AG20443 (cell line): Measurements from ENCODE around the gene KCP.
A peak's percentile ranks its signal among the peaks of the same experiment; 100 is the strongest.

Source experiments
- DNase-seq: peaks from one replicate; pipeline ENCODE4 v3.0.0; 2012; ENCODE audit warnings: low spot score, mixed read lengths

The KCP gene

DNA sequence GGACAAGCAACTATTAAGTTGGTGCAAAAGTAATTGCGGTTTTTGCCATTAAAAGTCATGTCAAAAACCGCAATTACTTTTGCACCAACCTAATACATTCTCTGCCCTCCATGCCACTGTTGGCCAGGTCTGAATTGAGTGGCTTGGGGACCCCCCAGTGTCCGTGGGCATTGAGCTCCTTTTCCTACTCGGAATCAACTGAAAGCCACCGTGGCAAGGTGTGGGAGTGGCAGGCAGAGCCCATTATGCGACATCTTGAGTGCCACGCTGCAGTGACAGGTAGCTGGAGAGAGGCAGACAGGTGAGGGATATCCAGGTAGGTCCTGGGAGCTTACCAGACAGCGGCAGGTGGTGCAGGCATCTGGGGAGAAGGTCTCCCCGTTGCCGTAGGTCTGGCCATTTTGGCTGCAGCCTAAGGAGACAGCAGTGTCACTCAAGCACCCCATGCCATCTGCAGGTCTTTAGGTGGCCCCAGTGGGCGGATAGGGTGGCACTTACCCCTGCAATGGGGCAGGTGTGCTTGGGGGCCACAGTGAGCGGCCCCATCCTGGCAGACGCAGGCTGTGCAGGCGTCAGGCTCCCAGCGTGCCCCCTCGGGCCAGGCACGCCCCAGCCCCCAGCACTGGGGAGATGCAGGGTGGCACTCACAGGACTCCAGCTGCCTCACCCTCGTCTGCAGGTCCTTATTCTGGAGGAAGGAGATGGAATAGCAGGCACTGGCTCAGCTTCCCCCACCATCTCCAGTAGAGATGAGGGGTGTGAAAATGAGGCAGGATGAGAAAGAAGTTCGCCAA is 3.5 kb downstream of the KCP start:
- no peak for DNase-seq

DNA sequence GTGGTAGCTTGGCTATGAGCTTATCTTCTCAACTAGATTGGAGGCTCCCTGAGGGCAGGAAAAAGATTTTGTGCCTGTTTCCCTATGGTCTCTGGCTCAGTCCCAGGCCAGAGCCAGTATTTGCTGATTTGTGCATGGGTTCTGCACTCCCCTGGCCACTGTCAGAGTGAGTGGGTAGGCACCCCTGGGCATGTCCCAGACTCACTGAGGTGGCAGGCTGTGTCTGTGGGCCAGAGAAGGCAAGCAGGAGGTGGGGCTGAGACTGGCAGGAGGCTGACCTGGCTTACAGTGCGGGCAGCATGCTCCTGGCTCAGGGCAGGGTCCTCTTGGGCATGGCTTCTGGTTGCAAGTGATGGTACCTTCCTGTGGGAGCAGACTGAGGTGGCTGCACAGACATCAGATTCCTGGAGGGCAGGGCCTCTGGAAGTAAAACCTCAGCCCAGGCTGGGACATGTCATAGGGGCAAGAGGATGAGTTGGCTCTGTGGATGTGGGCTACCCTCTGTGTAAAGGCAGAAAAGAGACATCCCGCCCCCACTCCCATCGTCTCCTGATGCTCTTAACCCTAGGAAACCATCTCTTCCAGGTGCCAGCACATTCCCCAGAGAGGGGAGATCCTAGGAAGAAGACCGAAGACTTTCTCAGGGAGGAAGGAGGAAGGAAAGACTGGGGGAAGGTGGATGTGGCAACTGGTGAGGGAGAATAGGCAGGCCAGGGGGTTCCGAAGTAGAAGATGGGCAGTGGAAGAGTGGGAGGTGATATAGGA is 4.3 kb downstream of the KCP start:
- DNase-seq: no peak

DNA sequence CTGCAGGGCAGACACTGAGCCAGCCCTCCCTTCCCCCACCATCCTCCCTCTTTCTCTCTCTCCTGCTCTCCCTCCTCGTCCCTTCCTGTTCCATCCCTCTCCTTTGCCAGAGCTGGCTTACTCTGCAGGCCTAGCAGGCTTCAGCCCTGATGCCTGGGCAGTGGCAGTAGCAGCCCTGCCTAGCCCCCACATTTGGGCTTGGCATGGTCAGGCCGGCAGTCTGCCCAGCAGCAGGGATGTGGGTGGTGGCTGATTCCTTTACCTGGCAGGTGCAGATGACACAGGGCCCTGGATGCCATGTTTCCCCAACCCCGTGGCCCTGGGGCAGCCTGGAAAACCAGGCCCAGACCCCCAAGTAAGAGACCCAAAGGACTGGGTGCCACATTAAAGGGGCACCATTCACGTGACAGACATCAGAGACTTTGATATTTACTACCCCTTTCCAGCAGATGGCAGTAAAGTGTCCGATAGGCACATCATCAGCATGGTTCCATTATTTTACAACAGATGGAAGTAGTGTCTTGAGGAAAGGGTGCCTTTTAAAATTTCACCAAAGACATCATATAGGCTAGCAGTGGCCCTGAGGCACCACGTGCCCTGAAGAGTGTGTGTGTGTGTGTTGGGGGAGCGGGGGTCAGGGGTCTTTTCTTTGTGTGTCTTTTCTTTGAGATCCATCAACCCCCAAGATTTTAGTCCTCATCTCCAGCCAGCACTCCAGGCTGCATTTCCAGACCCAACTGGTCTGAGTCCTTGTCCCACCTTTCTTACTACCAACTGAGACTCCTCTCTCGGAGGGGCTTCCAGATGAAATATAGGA is 5.9 kb downstream of the KCP start:
- peak; percentile 73 for DNase-seq

DNA sequence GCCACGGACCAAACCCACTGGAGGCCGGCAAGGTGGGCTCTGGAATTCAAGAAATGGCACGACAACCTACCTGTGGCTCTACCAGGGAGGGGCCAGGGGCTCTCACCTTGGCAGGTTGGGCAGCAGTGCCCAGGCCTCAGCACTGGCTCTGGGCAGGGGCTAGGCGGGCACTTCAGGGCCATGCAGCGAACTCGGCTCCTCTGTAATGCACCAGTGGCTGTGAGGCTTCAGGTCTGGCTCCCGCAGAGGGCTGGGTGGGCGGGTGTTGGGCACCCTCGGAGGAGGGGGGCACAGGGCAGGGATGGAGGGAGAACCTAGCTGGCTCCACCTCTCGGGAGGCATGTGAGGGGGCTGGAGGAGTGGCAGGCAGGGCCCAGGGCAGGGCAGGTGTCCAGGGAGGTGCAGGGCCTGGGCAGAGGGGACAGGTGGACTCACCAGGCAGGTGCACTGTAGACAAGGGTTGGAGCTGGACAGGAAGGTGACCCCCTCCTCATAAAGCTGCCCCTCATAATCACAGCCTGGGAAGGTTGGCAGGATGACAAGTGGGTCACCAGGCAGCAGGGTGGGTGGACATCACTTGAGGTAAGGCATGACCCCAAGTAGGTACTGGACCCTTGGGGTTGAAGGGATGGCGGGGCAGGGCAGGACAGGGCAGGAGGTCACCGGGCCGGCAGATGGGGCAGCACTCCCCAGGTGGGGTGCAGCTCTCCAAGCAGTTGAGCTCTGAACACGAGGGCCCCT is 6.7 kb downstream of the KCP start:
- no peak for DNase-seq

DNA sequence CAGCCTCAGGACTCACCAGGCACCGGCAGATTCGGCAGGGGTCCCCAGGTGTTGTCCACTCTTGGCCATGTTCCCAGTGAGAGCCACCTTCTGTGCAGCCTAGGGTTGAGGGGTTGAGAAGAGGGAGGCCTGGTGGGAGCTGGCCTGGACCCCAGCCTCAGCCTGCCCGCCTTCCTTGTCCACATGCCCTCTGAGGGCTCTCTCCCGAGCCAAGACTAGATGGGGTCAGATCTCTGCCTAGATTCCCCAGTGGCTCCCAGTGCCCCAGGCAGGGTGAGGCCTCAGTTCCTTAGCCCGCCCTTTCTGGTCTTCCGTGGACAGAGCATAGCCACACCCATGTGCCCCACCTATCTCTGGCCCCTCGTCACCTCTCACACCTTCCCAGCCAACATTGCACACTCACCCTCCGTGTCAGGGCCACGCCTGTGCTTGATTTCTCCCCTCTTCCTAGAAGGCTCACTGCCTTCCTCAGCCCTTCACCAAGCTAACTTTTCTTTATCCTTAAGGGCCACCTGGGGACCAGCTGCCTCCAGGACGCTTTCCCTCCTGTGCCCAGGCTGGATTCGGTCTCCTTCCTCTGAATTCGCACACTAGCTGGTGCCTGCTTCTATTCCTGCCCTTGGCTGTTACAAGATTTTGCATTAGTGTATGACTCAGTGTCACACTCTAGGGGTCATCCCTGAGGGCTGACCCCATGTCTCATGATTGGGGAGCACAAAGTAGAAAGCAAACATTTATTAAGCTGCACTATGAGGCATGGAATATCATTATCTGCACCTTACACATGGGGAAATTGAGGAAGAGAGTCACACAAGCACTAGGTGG is 7.5 kb downstream of the KCP start:
- no peak for DNase-seq

DNA sequence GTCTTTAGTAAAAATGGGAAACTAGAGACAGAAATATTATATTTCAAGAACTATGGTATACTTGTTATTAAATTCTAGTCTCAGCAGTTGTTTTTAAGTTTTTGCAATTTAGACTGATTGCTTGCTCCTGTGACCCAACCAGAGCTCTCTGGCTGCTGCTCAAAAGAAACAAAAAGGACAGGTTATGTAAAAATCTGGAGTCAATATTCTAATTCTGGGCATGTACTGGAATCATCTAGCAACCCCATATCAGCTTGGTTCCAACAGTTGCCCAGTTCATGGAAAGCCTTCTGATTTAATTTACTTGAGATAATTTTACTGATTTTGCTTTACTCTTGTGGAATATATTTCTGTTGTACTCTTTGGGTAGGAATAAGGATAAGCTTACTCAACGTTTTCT is 10.3 kb downstream of the KCP start:
- DNase-seq: no peak

DNA sequence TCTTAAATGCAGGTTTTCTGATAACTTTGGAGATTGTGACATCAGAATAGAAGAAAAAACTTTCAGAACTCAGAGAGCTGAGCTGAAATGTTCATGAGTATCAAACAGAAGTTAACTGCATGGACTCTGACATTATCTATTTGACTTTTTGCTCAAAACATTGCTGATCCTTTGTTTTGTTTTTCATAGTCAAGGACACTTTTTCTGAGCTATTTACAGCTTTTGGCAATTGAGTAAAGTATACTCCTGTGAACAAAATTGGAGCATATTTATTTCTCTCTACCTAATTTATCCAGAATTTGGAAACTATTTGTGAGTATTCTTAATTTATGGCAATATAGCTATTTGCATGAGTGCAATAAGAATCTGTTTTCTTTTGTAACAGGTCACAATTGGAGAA is 11.1 kb downstream of the KCP start:
- no peak for DNase-seq

DNA sequence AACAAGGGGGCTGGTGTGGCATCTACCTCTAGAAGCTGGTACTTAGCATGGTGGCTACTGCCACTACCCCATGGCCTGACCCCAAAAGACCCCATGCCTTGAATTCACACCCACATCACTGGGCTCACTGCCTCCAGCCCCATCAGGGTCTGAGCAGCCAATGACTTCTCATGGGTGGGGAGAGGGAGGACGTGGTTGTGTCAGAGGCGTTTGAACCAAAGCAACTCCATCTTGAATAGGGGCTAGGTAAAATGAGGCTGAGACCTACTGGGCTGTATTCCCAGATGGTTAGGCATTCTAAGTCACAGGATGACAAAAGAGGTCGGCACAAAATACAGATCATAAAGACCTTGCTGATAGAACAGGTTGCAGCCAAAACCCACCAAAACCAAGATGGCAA is 15.2 kb downstream of the KCP start:
- no peak for DNase-seq

DNA sequence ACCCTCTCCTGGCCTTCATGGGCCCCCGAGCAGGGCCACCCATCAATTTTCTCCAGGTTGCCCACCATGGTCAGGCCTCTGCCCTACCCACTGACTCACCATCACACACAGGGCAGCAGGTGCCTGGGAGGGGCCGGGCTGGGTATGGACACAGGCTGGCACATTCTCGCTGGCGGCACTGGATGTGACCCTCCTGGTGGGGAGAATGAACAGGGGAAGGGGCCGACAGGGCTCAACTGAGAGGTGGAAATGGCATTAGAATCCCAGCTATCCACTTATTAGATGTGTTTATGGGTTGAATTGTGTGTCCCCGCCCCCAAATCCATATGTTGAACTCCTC is 16.4 kb downstream of the KCP start:
- DNase-seq: no peak

DNA sequence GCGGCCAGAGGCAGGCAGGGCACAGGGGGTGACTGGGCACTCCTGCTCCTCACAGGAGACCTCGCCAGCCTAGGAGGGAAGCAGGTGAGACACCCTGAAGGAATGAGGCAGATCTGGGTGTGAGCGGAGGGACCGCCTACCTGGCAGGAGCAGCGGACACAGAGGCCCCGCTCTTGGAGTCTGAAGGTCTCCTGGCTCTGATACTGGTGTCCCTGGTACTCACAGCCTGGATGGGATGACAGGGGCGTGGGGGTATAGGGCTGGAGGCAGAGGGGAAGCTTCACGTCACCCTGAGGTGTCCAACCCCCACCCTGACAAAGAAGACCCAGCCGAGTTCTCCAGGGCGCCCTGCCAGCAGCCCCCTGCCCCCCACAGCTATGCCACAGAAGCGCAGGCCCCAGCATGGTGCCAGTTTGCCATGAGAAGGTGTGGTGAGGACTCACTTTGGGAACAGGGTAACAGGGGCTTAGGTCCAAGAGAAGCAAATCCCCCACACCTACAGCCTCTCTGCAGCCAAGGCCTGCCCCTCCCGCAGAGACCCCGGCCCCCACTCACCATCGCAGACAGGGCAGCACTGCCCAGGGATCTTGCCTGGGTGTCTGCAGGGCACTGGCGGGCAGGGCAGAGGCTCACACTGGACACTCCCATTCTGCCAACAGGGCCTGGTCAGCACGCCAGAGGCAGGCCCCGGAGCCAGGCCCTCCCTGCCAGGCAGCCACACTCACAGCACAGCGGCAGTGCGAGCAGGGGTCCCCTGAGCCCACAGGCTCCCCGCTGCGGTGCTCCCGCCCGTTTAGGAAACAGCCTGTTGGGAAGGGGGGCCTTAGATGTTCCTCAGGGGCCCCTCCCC is 17.0 kb downstream of the KCP start:
- DNase-seq: no peak

DNA sequence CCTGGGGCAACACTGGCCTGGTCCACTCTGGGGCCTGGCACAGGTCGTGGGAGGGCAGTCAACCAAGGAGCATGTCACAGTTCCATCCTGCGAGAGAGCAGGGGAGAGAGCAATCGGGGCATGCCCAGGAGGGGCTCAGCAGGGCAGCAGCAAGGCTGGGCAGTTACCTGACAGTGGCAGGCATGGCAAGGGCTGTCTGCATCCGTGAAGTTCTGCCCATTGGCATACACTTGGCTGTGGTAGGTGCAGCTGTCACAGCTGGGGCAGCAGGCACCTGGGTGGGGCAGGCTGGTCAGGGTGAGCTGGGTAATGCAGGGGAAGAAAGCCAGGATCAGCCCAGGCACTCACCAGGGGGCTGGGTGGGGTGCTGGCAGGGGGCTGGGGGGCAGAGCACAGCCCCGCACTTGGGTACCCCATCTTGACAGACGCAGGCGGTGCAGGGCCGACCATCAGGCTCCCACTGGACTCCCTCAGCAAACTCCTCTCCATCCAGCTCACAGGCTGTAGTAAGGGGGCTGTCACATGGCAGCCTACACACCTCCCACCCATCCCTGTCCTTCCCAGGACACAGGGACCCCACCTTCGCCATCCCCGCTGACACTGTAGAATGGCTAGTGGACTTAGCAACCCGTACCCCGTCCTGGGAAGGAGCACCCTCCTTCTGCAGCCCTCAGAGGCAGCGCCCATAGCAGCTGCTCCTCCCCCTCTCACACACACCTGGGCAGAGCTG is 17.8 kb downstream of the KCP start:
- DNase-seq: no peak

DNA sequence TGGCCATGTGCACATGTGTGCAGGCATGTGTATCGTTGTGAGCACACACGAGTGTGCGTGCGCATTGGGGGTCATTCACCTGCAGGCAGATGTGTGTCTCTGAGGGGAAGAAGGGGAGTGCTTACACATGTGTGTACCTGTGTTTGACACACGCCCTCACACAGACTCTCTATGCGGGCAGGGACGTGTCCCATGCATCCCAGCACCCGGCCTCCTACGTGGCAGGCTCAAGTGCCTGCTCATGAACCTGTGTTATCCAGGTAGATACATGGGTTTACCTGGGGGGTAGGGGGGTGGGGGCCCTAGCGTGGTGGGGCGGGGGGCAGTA is 18.6 kb downstream of the KCP start:
- no peak for DNase-seq

DNA sequence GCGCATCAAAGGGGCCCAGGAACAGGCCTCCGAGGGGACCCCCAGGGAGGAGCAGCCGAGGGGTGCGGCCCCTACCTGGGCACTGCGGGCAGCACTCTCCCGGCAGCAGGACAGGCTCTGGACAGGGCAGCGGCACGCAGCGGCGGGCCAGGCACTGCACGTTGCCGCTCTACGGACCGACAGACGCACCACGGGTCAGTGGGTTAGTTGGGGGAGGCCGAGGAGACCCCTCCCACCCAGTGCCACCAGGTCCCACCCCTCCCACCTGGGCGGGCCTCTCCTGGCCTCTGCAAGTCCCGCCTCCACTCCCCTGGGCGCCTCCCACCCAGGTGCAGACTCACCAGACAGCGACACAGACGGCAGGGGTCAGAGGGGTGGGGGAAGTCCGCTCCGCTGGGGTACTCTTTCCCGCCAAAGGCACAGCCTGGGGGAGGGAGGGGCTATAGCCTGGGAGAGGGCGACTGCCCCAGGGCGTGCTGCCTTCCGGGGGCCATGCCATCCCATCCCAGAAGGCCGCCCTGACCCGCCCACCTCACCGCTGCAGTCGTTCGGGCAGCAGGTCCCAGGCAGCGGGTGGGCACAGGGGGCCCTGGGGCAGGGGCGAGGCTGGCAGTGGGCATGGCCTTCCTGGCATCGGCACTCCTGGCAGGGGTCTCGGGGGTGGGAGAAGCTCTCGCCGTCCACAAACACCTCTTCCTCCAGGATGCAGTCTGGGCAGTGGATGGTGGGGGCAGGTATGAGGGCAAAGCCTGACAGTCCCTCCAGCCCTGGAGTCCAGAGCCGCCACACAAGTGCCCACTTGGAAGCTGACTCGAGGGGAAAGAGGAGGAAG is 19.2 kb downstream of the KCP start:
- no peak for DNase-seq

DNA sequence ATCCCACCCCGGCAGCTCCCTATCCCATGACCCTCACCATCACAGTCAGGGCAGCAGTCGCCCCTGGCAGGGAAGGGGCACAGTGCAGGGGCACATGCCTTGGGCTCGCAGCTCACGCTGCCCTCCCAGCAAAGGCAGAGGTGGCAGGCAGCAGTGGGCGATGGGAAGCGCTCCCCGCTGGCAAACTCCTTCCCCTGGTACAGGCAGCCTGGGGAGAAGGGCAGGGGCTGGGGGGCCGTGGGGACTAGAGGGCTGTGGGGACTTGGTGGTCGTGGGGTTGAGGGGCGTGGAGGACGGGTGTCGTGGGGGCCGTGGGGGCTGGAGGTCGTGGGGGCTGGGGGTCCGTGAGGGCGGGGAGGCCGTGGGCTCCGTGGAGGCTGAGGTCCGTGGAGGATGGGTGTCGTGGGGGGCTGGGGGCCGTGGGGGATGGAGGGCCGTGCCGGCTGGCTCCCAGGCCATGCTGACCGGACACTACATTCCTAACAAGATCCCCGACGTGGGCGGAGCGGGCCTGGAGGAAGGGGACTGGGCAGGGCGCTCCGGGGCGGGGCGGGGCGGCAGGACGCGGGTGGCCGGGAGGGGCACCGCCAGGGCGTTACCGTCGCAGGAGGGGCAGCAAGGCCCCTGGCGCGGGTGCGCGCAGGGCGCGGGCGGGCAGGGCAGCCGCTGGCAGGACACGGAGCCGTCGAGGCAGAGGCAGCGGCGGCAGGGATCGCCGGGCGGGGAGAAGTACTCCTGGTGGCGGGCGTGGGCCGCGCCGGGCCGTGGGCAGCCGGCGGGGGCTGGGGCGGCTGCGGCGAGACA is 20.0 kb downstream of the KCP start:
- DNase-seq: no peak

DNA sequence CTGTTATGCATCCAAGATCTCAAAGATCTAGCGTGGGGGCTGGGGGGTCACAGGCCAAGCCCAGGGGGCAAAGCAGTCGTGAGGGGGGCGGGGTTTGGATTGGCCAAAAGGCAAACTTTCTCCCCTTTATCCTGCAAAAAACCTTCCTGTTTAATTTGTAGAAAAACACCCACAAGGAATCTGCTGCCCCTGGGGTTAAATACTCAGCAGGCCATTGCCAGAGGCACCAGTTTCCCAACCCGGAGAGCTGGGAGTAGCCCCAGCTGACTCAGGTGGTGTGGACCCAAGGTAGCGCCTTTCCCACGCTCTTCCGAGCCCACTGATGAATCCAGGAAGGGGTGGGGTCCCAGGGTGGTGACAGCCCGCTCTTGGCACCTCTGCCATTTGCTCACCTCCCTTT is 21.4 kb downstream of the KCP start:
- DNase-seq: no peak

DNA sequence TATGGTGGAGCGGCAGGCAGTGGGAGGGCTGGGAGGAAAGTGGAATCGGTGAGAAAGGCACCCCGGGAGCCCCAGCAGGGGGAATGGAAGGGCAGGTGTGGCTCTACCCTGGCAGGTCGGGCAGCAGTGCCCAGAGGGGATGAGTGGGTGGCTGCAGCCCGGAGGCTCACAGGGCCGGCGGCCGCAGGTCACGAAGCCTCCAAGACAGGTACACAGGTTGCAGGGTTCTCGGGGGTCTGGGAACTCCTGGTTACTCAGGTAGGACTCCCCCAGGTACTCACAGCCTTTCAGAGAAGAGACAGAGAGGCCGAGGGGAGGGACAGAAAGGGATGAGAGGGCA is 21.8 kb downstream of the KCP start:
- no peak for DNase-seq

DNA sequence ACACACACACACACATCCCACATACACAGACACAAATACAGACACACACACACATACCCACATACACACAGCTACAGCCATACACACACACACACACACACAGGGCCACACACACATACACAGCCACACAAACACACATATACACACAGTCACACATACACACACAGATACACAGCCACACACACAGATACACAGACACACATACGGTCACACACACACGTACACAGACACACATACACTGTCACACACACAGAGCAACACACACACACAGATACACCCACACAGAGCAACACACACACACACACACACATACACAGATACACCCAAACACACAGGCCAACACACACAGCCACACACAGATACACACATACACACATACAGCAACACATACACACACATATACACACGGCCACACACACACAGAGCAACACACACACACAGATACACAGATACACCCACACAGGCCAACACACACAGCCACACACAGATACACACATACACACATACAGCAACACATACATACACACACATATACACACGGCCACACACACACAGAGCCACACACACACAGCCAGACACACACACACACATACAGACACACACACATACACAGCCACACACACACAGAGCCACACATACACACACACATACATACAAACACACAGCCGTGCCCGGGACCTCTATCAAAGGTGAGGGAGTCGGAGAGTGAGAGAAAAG is 22.3 kb downstream of the KCP start:
- DNase-seq: no peak
